CD14-positive monocyte (primary cell): ENCODE results near the gene COPS3. TPM values are rescaled to one million over a fixed set of nuclear protein-coding genes. Genes with fewer than 3 reads are reported as not detected.

Experiments used
- DNase-seq, 3 donors: peaks; one replicate each; pipeline ENCODE4 v3.0.0-alpha.2; 2011 to 2022
- H2AFZ ChIP-seq: 2 replicates; pipeline ENCODE4 v1.6.0; 2012; ENCODE audit warnings: mild to moderate bottlenecking, low read depth, low read length, inconsistent platforms; ENCODE audit not compliant: insufficient read depth, poor library complexity, severe bottlenecking
- H3K27ac ChIP-seq, 2 donors: 1 replicate in 1 of 2; 2 replicates in 1 of 2; pipeline ENCODE4 v1.5.1; 2012 to 2013; ENCODE audit warnings: low read length in 2 of 2, control low read depth in 1 of 2, inconsistent platforms in 1 of 2, low read depth in 1 of 2, mild to moderate bottlenecking in 1 of 2
- H3K27me3 ChIP-seq, 2 donors: one replicate each; pipeline versions ENCODE4 v1.6.0 to v1.6.1; 2011 to 2013; ENCODE audit warnings: low read length in 2 of 2; ENCODE audit not compliant: control insufficient read depth in 2 of 2, insufficient read depth in 2 of 2
- H3K36me3 ChIP-seq, 2 donors: replicated peaks in 1 of 2; 1 replicate in 1 of 2; 2 replicates in 1 of 2; pipeline versions ENCODE4 v1.5.1 to v1.6.1; 2012 to 2013; ENCODE audit warnings: low read length in 2 of 2, control low read depth in 1 of 2, inconsistent platforms in 1 of 2, mild to moderate bottlenecking in 1 of 2; ENCODE audit not compliant: insufficient read depth in 2 of 2, control insufficient read depth in 1 of 2
- H3K4me1 ChIP-seq, 2 donors: 1 replicate in 1 of 2; 2 replicates in 1 of 2; pipeline versions ENCODE4 v1.5.1 to v1.6.1; 2012 to 2013; ENCODE audit warnings: low read length in 2 of 2, control low read depth in 1 of 2, inconsistent platforms in 1 of 2, mild to moderate bottlenecking in 1 of 2, moderate library complexity in 1 of 2; ENCODE audit not compliant: insufficient read depth in 2 of 2, control insufficient read depth in 1 of 2
- H3K4me2 ChIP-seq: replicated peaks from 2 replicates; pipeline ENCODE3; 2012; ENCODE audit warnings: low read length, moderate library complexity, mild to moderate bottlenecking; ENCODE audit not compliant: poor library complexity, severe bottlenecking; ENCODE audit errors: extremely low read depth
- H3K4me3 ChIP-seq, 3 experiments: fragments of 200-600 bp in 1 of 3; sonication (generic) in 1 of 3; replicated peaks in 1 of 3; 1 replicate in 2 of 3; 2 replicates in 1 of 3; pipeline ENCODE4 v1.5.1; 2011 to 2013; ENCODE audit warnings: low read length in 3 of 3, mild to moderate bottlenecking in 3 of 3, control low read depth in 2 of 3, low read depth in 2 of 3, inconsistent platforms in 1 of 3, moderate library complexity in 1 of 3
- H3K79me2 ChIP-seq: 2 replicates; pipeline ENCODE4 v1.6.0; 2012; ENCODE audit warnings: mild to moderate bottlenecking, control low read depth, inconsistent platforms, low read length, moderate library complexity; ENCODE audit not compliant: insufficient read depth
- H3K9ac ChIP-seq: 2 replicates; pipeline ENCODE4 v1.6.0; 2017; ENCODE audit warnings: low read length, mild to moderate bottlenecking; ENCODE audit not compliant: insufficient read depth, poor library complexity, severe bottlenecking
- H3K9me3 ChIP-seq, 2 donors: replicated peaks in 1 of 2; 1 replicate in 1 of 2; 2 replicates in 1 of 2; pipeline versions ENCODE4 v1.5.1 to v1.6.1; 2012 to 2013; ENCODE audit warnings: low read length in 2 of 2, control low read depth in 1 of 2; ENCODE audit not compliant: control insufficient read depth in 1 of 2, insufficient read depth in 1 of 2
- H4K20me1 ChIP-seq: 2 replicates; pipeline ENCODE4 v1.6.0; 2012; ENCODE audit warnings: mild to moderate bottlenecking, low read length, control low read depth, moderate library complexity; ENCODE audit not compliant: insufficient read depth
- H3K27ac Mint-ChIP-seq, 7 donors: one replicate each; pipeline ENCODE4 v1.8.0; 2020; ENCODE audit warnings: mild to moderate bottlenecking in 7 of 7, mixed read lengths in 7 of 7, moderate library complexity in 6 of 7, inconsistent platforms in 2 of 7
- H3K27me3 Mint-ChIP-seq, 3 donors: one replicate each; pipeline ENCODE4 v1.8.0; 2021 to 2022; ENCODE audit warnings: low read depth in 3 of 3, mild to moderate bottlenecking in 3 of 3, mixed read lengths in 3 of 3, moderate library complexity in 3 of 3, inconsistent platforms in 1 of 3
- H3K36me3 Mint-ChIP-seq, 2 donors: one replicate each; pipeline ENCODE4 v1.8.0; 2020; ENCODE audit warnings: mixed read lengths in 2 of 2, inconsistent platforms in 1 of 2, mild to moderate bottlenecking in 1 of 2
- H3K4me1 Mint-ChIP-seq: one replicate; pipeline ENCODE4 v1.8.0; 2020; ENCODE audit warnings: mild to moderate bottlenecking, mixed read lengths
- H3K4me3 Mint-ChIP-seq, 2 donors: one replicate each; pipeline ENCODE4 v1.8.0; 2020; ENCODE audit warnings: mild to moderate bottlenecking in 2 of 2, mixed read lengths in 2 of 2, moderate library complexity in 1 of 2
- H3K9me3 Mint-ChIP-seq, 7 donors: one replicate each; pipeline ENCODE4 v1.8.0; 2020 to 2022; ENCODE audit warnings: mixed read lengths in 7 of 7, mild to moderate bottlenecking in 6 of 7, moderate library complexity in 6 of 7, inconsistent platforms in 2 of 7
- WGBS: methylation state at CpG from one replicate; pipeline ENCODE4 v1.1.5; 2013; ENCODE audit warnings: missing lambda C conversion rate; ENCODE audit not compliant: insufficient coverage; 5-methylcytosine and 5-hydroxymethylcytosine counted together
- intact Hi-C, 2 donors: fragments of 100-400 bp; cut with micrococcal nuclease; formaldehyde crosslinking; loops; one replicate each; pipeline versions ENCODE4 v1.15.0 to v1.15.1; 2023
- polyA plus RNA-seq, 3 donors: library from polyadenylated mRNA; depleted of rRNA in 1 of 3; unstranded in 2 of 3; stranded (reverse) in 1 of 3; fragments of 300-500 nt in 2 of 3; fragments of >200 nt in 1 of 3; fragmentation: Illumina TruSeq in 2 of 3; gene quantifications; 1 replicate in 2 of 3; 2 replicates in 1 of 3; pipeline ENCODE4 v1.2.3, GENCODE V29; 2012 to 2021
- TF ChIP-seq, protein P1 (sequence below): fragments of 200-600 bp; IDR thresholded peaks from one replicate; pipeline ENCODE4 v1.8.0; 2022; ENCODE audit warnings: antibody characterized with exemption, mild to moderate bottlenecking

Gene COPS3
- polyA plus RNA-seq, 3 donors: 47.6 to 122 (median 117) TPM

DNA sequence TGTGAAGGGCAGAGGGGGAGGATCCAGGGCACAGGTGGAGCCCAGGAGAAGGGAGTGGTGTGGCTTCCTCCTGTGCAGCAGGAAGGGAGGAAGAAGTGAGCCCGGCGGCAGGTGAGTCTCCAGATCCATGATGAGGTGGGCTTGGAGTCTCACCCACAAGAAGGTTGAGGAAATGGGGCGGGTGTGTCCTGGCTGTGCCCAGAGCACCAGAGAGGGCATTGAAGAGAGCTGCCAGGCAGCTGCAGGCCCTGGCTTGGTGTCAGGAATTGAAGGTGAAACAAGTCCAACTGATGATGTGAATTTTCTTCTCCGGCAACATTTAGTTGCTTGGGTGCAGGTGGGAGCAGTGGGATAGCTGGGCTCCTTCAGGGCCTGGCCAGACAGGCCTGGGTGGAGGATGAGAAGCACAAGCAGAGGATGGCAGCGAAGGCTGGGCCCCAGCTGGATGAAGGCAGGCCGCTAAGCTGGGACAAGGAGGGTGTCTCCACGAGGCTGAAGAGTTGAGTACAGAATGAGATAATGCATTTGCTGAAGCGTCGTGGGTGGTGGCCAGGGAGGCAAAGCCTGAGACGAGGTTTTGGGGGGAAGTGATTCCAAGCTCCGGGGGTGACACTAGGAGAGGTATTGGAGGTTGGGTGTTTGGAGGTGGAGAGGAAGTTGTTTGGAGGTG lies 40.4 kb upstream of the COPS3 start:
- Histone ChIP-seq H3K4me3 (no peak overlapping the region), H3K4me2 (no peak overlapping the region), H3K27me3 (no peaks in the 10 kb centered on the region), H3K36me3 (no peaks in the 10 kb centered on the region), H3K9me3 (no peaks in the 10 kb centered on the region), H3K9ac (no peak overlapping the region), H4K20me1 (no peaks in the 10 kb centered on the region), H3K79me2 (no peaks in the 10 kb centered on the region), H3K27ac (no peak overlapping the region), H3K4me1 (no peaks in the 10 kb centered on the region), H2AFZ (no peak overlapping the region)
- Mint-ChIP-seq H3K4me1 (no peaks in the 10 kb centered on the region), H3K27ac (no peak overlapping the region), H3K4me3 (no peak overlapping the region), H3K27me3 (peaks cover 0 to 4% (median 0%) of the 10 kb centered on the region in 3 donors), H3K9me3 (no peaks in the 10 kb centered on the region), H3K36me3 (peaks cover 7 to 9% of the 10 kb centered on the region in 2 donors)
- intact Hi-C loops: no loop called here
- WGBS: 87% methylated on average over 11 of the region's 11 CpGs
- TF ChIP-seq, protein P1, sequence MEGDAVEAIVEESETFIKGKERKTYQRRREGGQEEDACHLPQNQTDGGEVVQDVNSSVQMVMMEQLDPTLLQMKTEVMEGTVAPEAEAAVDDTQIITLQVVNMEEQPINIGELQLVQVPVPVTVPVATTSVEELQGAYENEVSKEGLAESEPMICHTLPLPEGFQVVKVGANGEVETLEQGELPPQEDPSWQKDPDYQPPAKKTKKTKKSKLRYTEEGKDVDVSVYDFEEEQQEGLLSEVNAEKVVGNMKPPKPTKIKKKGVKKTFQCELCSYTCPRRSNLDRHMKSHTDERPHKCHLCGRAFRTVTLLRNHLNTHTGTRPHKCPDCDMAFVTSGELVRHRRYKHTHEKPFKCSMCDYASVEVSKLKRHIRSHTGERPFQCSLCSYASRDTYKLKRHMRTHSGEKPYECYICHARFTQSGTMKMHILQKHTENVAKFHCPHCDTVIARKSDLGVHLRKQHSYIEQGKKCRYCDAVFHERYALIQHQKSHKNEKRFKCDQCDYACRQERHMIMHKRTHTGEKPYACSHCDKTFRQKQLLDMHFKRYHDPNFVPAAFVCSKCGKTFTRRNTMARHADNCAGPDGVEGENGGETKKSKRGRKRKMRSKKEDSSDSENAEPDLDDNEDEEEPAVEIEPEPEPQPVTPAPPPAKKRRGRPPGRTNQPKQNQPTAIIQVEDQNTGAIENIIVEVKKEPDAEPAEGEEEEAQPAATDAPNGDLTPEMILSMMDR: no peak
- DNase-seq: no peak

DNA sequence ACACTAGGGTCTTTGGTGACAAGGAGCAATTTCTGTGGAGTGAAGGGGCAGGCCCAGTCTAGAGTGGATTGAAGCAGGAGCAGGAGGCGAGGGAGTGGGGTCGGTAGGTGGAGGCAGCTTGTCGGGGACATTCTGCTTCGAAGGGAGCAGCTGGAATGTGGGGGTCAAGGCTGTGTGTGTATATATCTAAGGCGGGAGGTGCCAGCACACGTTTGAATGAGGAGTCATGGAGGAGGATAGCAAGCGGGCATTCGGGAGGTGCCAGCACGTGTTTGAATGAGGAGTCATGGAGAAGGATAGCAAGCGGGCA lies 39.8 kb upstream of the COPS3 start:
- no peak for DNase-seq
- WGBS: 100% methylated on average over 10 of the region's 10 CpGs
- Mint-ChIP-seq H3K4me3 (no peak overlapping the region), H3K27ac (no peak overlapping the region), H3K4me1 (no peaks in the 10 kb centered on the region), H3K9me3 (no peaks in the 10 kb centered on the region), H3K27me3 (peaks cover 0 to 2% (median 0%) of the 10 kb centered on the region in 3 donors), H3K36me3 (peaks cover 6 to 9% of the 10 kb centered on the region in 2 donors)
- Histone ChIP-seq H3K9ac (no peak overlapping the region), H3K27me3 (no peaks in the 10 kb centered on the region), H3K4me2 (no peak overlapping the region), H3K27ac (no peak overlapping the region), H3K36me3 (no peaks in the 10 kb centered on the region), H3K4me1 (no peaks in the 10 kb centered on the region), H3K9me3 (no peaks in the 10 kb centered on the region), H3K79me2 (no peaks in the 10 kb centered on the region), H4K20me1 (no peaks in the 10 kb centered on the region), H3K4me3 (no peak overlapping the region), H2AFZ (no peak overlapping the region)
- intact Hi-C loops: no loop called here
- TF ChIP-seq, protein P1: no peak
